Measurements from ENCODE around the gene PPP1R36. TPM values are rescaled to one million over a fixed set of nuclear protein-coding genes. Genes with fewer than 3 reads are reported as not detected.
"Not testable (repeated sequence)": the region's sequence is repeated elsewhere in the genome, so short reads cannot be mapped to it uniquely, and the experiment has no call there.

PPP1R36 gene
- total RNA-seq, 1 experiment from 2014 or later: 0.24 TPM

- Histone ChIP-seq H3K4me1 (no peaks in the 10 kb centered on the region), H3K36me3 (no peaks in the 10 kb centered on the region), H3K4me3 (no peak overlapping the region), H3K27ac (no peak overlapping the region), H3K27me3 (no peaks in the 10 kb centered on the region), H3K9me3 (replicated peaks) (no peaks in the 10 kb centered on the region)
- no peak for DNase-seq
Observed at GRCh38 chr14:64541261-64541971, 8.3 kb upstream of the PPP1R36 start.

GRCh38 chr14:64541972-64542835 is 7.6 kb upstream of the PPP1R36 start:
- Histone ChIP-seq H3K36me3 (no peaks in the 10 kb centered on the region), H3K9me3 (replicated peaks) (no peaks in the 10 kb centered on the region), H3K4me1 (no peaks in the 10 kb centered on the region), H3K27ac (no peak overlapping the region), H3K27me3 (no peaks in the 10 kb centered on the region), H3K4me3 (no peak overlapping the region)
- no peak for DNase-seq

- no peaks in the 10 kb centered on the region for H3K4me1 ChIP-seq
- H3K9me3 ChIP-seq (replicated peaks): no peaks in the 10 kb centered on the region
- H3K27me3 ChIP-seq: no peaks in the 10 kb centered on the region
- H3K27ac ChIP-seq: no peak overlapping the region
- no peaks in the 10 kb centered on the region for H3K36me3 ChIP-seq
- DNase-seq: no peak
- H3K4me3 ChIP-seq: no peak overlapping the region
Observed at GRCh38 chr14:64542836-64543201, 6.9 kb upstream of the PPP1R36 start.

- Histone ChIP-seq H3K36me3 (no peaks in the 10 kb centered on the region), H3K27me3 (no peaks in the 10 kb centered on the region), H3K4me3 (no peak overlapping the region), H3K9me3 (replicated peaks) (no peaks in the 10 kb centered on the region), H3K4me1 (no peaks in the 10 kb centered on the region), H3K27ac (no peak overlapping the region)
- DNase-seq: no peak
Observed at GRCh38 chr14:64544607-64545312, 5.0 kb upstream of the PPP1R36 start.

GRCh38 chr14:64549016-64549415 is 745 bp upstream of the PPP1R36 start:
- no peak overlapping the region for H3K27ac ChIP-seq
- no peaks in the 10 kb centered on the region for H3K36me3 ChIP-seq
- no peaks in the 10 kb centered on the region for H3K9me3 ChIP-seq (replicated peaks)
- H3K4me1 ChIP-seq: no peaks in the 10 kb centered on the region
- no peak overlapping the region for H3K4me3 ChIP-seq
- DNase-seq: no peak
- no peaks in the 10 kb centered on the region; the same call in 1 of the 2 replicates for H3K27me3 ChIP-seq

GRCh38 chr14:64550621-64551333 is 1.0 kb downstream of the PPP1R36 start:
- peaks cover 4% of the 10 kb centered on the region; the same call in 1 of the 2 replicates for H3K27me3 ChIP-seq
- no peaks in the 10 kb centered on the region for H3K9me3 ChIP-seq (replicated peaks)
- no peaks in the 10 kb centered on the region for H3K36me3 ChIP-seq
- DNase-seq: no peak
- no peak overlapping the region for H3K27ac ChIP-seq
- no peaks in the 10 kb centered on the region for H3K4me1 ChIP-seq
- H3K4me3 ChIP-seq: no peak overlapping the region

GRCh38 chr14:64554556-64554955 is 4.8 kb downstream of the PPP1R36 start:
- no peaks in the 10 kb centered on the region for H3K9me3 ChIP-seq (replicated peaks)
- DNase-seq: no peak
- H3K4me3 ChIP-seq: no peak overlapping the region
- H3K27ac ChIP-seq: no peak overlapping the region
- H3K36me3 ChIP-seq: no peaks in the 10 kb centered on the region
- H3K27me3 ChIP-seq: peaks cover 4% of the 10 kb centered on the region; the same call in 1 of the 2 replicates
- no peaks in the 10 kb centered on the region for H3K4me1 ChIP-seq

GRCh38 chr14:64556526-64556925 is 6.8 kb downstream of the PPP1R36 start:
- DNase-seq: no peak
- Histone ChIP-seq H3K27me3 (peaks cover 4% of the 10 kb centered on the region; the same call in 1 of the 2 replicates), H3K9me3 (replicated peaks) (no peaks in the 10 kb centered on the region), H3K36me3 (no peaks in the 10 kb centered on the region), H3K27ac (no peak overlapping the region), H3K4me3 (no peak overlapping the region), H3K4me1 (no peaks in the 10 kb centered on the region)

- H3K27ac ChIP-seq; H3K27me3 ChIP-seq; H3K36me3 ChIP-seq; DNase-seq; H3K4me1 ChIP-seq; H3K4me3 ChIP-seq; H3K9me3 ChIP-seq (replicated peaks): not testable (repeated sequence)
Observed at GRCh38 chr14:64558216-64558615, 8.5 kb downstream of the PPP1R36 start.

GRCh38 chr14:64561631-64562030 is 11.9 kb downstream of the PPP1R36 start:
- no peaks in the 10 kb centered on the region for H3K4me1 ChIP-seq
- no peak overlapping the region for H3K4me3 ChIP-seq
- no peaks in the 10 kb centered on the region for H3K27me3 ChIP-seq

GRCh38 chr14:64562436-64562835 is 12.7 kb downstream of the PPP1R36 start:
- Histone ChIP-seq H3K27me3 (no peaks in the 10 kb centered on the region), H3K4me3 (no peak overlapping the region), H3K27ac (no peak overlapping the region), H3K9me3 (replicated peaks) (no peaks in the 10 kb centered on the region), H3K4me1 (no peaks in the 10 kb centered on the region), H3K36me3 (no peaks in the 10 kb centered on the region)
- no peak for DNase-seq

More at GRCh38 chr14:64561631-64562030, 11.9 kb downstream of the PPP1R36 start:
- DNase-seq: no peak
- Histone ChIP-seq H3K27ac (no peak overlapping the region), H3K9me3 (replicated peaks) (no peaks in the 10 kb centered on the region), H3K36me3 (no peaks in the 10 kb centered on the region)

GRCh38 chr14:64563696-64564095 is 13.9 kb downstream of the PPP1R36 start:
- Histone ChIP-seq H3K27me3 (no peaks in the 10 kb centered on the region), H3K4me3 (no peak overlapping the region), H3K9me3 (replicated peaks) (no peaks in the 10 kb centered on the region), H3K36me3 (no peaks in the 10 kb centered on the region), H3K4me1 (no peaks in the 10 kb centered on the region), H3K27ac (no peak overlapping the region)
- no peak for DNase-seq

- H3K36me3 ChIP-seq: no peaks in the 10 kb centered on the region
- DNase-seq: no peak
- H3K27me3 ChIP-seq: no peaks in the 10 kb centered on the region
- no peak overlapping the region for H3K4me3 ChIP-seq
- no peak overlapping the region for H3K27ac ChIP-seq
- H3K4me1 ChIP-seq: no peaks in the 10 kb centered on the region
- no peaks in the 10 kb centered on the region for H3K9me3 ChIP-seq (replicated peaks)
Observed at GRCh38 chr14:64566651-64567122, 16.9 kb downstream of the PPP1R36 start.

- H3K36me3 ChIP-seq: no peaks in the 10 kb centered on the region
- H3K4me1 ChIP-seq: no peaks in the 10 kb centered on the region
- no peak overlapping the region for H3K27ac ChIP-seq
- DNase-seq: no peak
- H3K9me3 ChIP-seq (replicated peaks): no peaks in the 10 kb centered on the region
- H3K27me3 ChIP-seq: no peaks in the 10 kb centered on the region
- H3K4me3 ChIP-seq: no peak overlapping the region
Observed at GRCh38 chr14:64569138-64569631, 19.4 kb downstream of the PPP1R36 start.

Measured in SJCRH30 (cell line).